Subcutaneous adipose tissue (tissue), 4 donors: ENCODE measurements around the gene OR2M5. TPM values are rescaled to one million over a fixed set of nuclear protein-coding genes. Genes with fewer than 3 reads are reported as not detected.

Experiments used
- CTCF ChIP-seq: fragments of 450-650 bp; IDR thresholded peaks from one replicate; pipeline ENCODE4 v1.5.1; 2016; ENCODE audit warnings: low read depth, mild to moderate bottlenecking, control low read depth, antibody characterized with exemption, moderate library complexity
- total RNA-seq, 4 donors: library from RNA; depleted of rRNA; stranded (reverse); fragments of >200 nt; gene quantifications; one replicate each; pipeline ENCODE4 v1.1.0, GENCODE V29; 2016

Gene OR2M5
- total RNA-seq, 4 donors from 2014 or later = not detected

- no peak for TF ChIP-seq CTCF
Measured at GRCh38 chr1:248140846-248141245, 4.1 kb upstream of the OR2M5 start.

- no peak for TF ChIP-seq CTCF
Measured at GRCh38 chr1:248143311-248143710, 1.6 kb upstream of the OR2M5 start.

GRCh38 chr1:248152056-248152827 lies 7.3 kb downstream of the OR2M5 start:
- no peak for TF ChIP-seq CTCF

GRCh38 chr1:248155927-248156326 lies 11.0 kb downstream of the OR2M5 start:
- no peak for TF ChIP-seq CTCF

- no peak for TF ChIP-seq CTCF
Measured at GRCh38 chr1:248158758-248159157, 13.8 kb downstream of the OR2M5 start.

GRCh38 chr1:248164031-248164430 lies 19.1 kb downstream of the OR2M5 start:
- TF ChIP-seq CTCF = no peak

- no peak for TF ChIP-seq CTCF
Measured at GRCh38 chr1:248165186-248165585, 20.2 kb downstream of the OR2M5 start.
